Pons (tissue), 1 donor: Measurements from ENCODE around the gene TMEM123.
"Not testable (repeated sequence)": the region's sequence is repeated elsewhere in the genome, so short reads cannot be mapped to it uniquely, and the experiment has no call there.

Experiments
- DNase-seq: peaks from one replicate; pipeline ENCODE4 v3.0.0-alpha.2; 2016; ENCODE audit warnings: low spot score

Gene TMEM123

GRCh38 chr11:102391549-102392237 is 60.9 kb downstream of the TMEM123 start:
- no peak for DNase-seq

GRCh38 chr11:102390667-102391465 is 61.7 kb downstream of the TMEM123 start:
- DNase-seq, result peak; percentile 80

GRCh38 chr11:102389253-102389652 is 63.3 kb downstream of the TMEM123 start:
- DNase-seq, result no peak

- no peak for DNase-seq
Measured at GRCh38 chr11:102387043-102387781, 65.4 kb downstream of the TMEM123 start.

GRCh38 chr11:102386136-102386734 is 66.3 kb downstream of the TMEM123 start:
- DNase-seq, result no peak

GRCh38 chr11:102385085-102386007 is 67.2 kb downstream of the TMEM123 start:
- no peak for DNase-seq

GRCh38 chr11:102384419-102385079 is 68.0 kb downstream of the TMEM123 start:
- no peak for DNase-seq

- DNase-seq, result no peak
Measured at GRCh38 chr11:102383839-102384238, 68.7 kb downstream of the TMEM123 start.

GRCh38 chr11:102382384-102382783 is 70.2 kb downstream of the TMEM123 start:
- DNase-seq, result no peak

GRCh38 chr11:102378818-102379217 is 73.7 kb downstream of the TMEM123 start:
- no peak for DNase-seq

- no peak for DNase-seq
Measured at GRCh38 chr11:102377891-102378290, 74.7 kb downstream of the TMEM123 start.

- no peak for DNase-seq
Measured at GRCh38 chr11:102375720-102376399, 76.7 kb downstream of the TMEM123 start.

GRCh38 chr11:102374633-102375424 is 77.7 kb downstream of the TMEM123 start:
- not testable (repeated sequence) for DNase-seq

GRCh38 chr11:102368472-102368871 is 84.1 kb downstream of the TMEM123 start:
- DNase-seq, result no peak

GRCh38 chr11:102367364-102367763 is 85.2 kb downstream of the TMEM123 start:
- DNase-seq, result peak; percentile 53

- no peak for DNase-seq
Measured at GRCh38 chr11:102364991-102365390, 87.6 kb downstream of the TMEM123 start.

GRCh38 chr11:102361086-102362031 is 91.2 kb downstream of the TMEM123 start:
- no peak for DNase-seq

GRCh38 chr11:102360681-102361080 is 91.9 kb downstream of the TMEM123 start:
- no peak for DNase-seq
